Duodenal mucosa (tissue), 2 donors: ENCODE data around the gene RAP2B.
"Not testable (repeated sequence)": the region's sequence is repeated elsewhere in the genome, so short reads cannot be mapped to it uniquely, and the experiment has no call there.

Source experiments
- H3K27ac ChIP-seq: one replicate; pipeline ENCODE4 v1.7.0; 2013; ENCODE audit warnings: low read depth, low read length
- H3K27me3 ChIP-seq, 2 donors: one replicate each; pipeline ENCODE4 v1.7.0; 2013; ENCODE audit warnings: low read length in 2 of 2, control low read depth in 1 of 2; ENCODE audit not compliant: insufficient read depth in 2 of 2, control insufficient read depth in 1 of 2
- H3K36me3 ChIP-seq, 2 donors: one replicate each; pipeline ENCODE4 v1.7.0; 2013; ENCODE audit warnings: low read length in 2 of 2, control low read depth in 1 of 2; ENCODE audit not compliant: insufficient read depth in 2 of 2, control insufficient read depth in 1 of 2
- H3K4me1 ChIP-seq, 2 donors: one replicate each; pipeline ENCODE4 v1.7.0; 2013; ENCODE audit warnings: low read length in 2 of 2, control low read depth in 1 of 2; ENCODE audit not compliant: insufficient read depth in 2 of 2, control insufficient read depth in 1 of 2
- H3K4me3 ChIP-seq, 2 donors: one replicate each; pipeline ENCODE4 v1.7.0; 2013; ENCODE audit warnings: low read length in 2 of 2, low read depth in 1 of 2
- H3K9ac ChIP-seq, 2 donors: one replicate each; pipeline ENCODE4 v1.7.0; 2013; ENCODE audit warnings: low read length in 2 of 2, low read depth in 1 of 2
- H3K9me3 ChIP-seq, 2 donors: one replicate each; pipeline ENCODE4 v1.7.0; 2013; ENCODE audit warnings: low read length in 2 of 2, control low read depth in 1 of 2; ENCODE audit not compliant: control insufficient read depth in 1 of 2

Gene RAP2B

DNA sequence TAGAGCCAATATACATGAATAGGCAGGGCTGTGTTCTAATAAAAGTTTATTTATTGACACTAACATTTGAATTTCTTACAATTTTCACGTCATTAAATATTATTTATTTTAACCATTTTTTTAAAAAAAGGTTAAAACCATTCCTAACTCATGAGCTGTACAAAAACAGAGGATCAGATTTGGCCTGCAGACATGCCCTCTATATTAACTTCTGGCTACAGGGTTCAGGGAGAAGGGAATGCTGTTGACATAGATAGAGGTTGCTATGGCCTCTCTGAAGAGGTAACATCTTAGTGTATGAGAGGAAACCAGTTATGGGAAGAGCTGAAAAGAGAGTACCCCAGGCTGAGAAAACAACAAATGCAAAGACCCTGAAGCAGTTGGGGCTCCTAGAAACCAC, 19.1 kb upstream of the RAP2B start:
- no peaks in the 10 kb centered on the region for H3K9me3 ChIP-seq
- no peak overlapping the region for H3K9ac ChIP-seq
- H3K27ac ChIP-seq, result no peak overlapping the region
- H3K4me1 ChIP-seq, result peaks cover 0 to 17% of the 10 kb centered on the region in 2 donors
- H3K4me3 ChIP-seq, result no peak overlapping the region
- no peaks in the 10 kb centered on the region for H3K27me3 ChIP-seq
- H3K36me3 ChIP-seq, result no peaks in the 10 kb centered on the region

GRCh38 chr3:153144071-153144470, 18.0 kb upstream of the RAP2B start:
- Histone ChIP-seq H3K4me1 (peaks cover 0 to 8% of the 10 kb centered on the region in 2 donors), H3K9me3 (no peaks in the 10 kb centered on the region), H3K27ac (no peak overlapping the region), H3K9ac (no peak overlapping the region), H3K36me3 (no peaks in the 10 kb centered on the region), H3K4me3 (no peak overlapping the region), H3K27me3 (no peaks in the 10 kb centered on the region)

DNA sequence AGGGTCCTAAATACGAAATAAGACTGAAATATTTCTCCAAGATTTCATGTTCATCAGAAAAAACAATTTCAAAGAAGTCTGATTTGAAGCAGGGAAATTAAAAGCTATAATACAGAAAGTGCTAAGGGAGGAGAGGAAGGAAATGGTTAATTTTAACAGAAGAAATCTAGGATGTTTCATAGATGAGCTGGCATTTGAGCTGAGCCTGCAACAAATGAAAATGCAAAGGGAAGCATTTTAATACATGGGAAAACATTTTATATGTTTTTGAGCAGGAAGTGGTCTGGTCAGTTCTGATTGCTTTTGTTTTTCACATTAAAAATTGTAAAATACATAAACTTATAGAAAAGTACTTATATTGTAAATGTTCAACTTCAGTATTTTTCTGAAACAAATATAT, 17.2 kb upstream of the RAP2B start:
- H3K27me3 ChIP-seq, result no peaks in the 10 kb centered on the region
- no peak overlapping the region for H3K4me3 ChIP-seq
- H3K4me1 ChIP-seq, result peaks cover 0 to 5% of the 10 kb centered on the region in 2 donors
- no peak overlapping the region for H3K27ac ChIP-seq
- no peaks in the 10 kb centered on the region for H3K36me3 ChIP-seq
- no peak overlapping the region for H3K9ac ChIP-seq
- no peaks in the 10 kb centered on the region for H3K9me3 ChIP-seq

DNA sequence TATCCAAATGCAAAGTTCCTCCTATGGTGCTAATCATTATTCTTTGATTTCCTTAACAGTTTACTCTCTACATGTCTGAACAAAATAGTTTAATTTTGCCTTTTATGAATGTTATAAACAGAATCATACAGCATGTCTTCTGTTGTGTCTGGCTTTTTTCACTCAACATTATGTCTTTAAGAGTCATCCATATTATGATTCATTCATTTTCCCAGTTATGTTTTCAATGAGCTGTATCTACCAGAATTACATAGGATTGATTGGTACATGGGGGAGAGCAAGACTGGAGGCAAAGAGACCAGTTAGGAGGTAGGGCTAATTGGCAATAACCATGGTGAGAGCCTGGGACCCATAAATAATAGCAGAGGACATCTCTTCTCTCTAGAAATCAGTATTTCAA, 16.6 kb upstream of the RAP2B start:
- Histone ChIP-seq H3K36me3 (no peaks in the 10 kb centered on the region), H3K9ac (no peak overlapping the region), H3K4me3 (no peak overlapping the region), H3K9me3 (no peaks in the 10 kb centered on the region), H3K27me3 (no peaks in the 10 kb centered on the region), H3K27ac (no peak overlapping the region), H3K4me1 (peaks cover 0 to 5% of the 10 kb centered on the region in 2 donors)

DNA sequence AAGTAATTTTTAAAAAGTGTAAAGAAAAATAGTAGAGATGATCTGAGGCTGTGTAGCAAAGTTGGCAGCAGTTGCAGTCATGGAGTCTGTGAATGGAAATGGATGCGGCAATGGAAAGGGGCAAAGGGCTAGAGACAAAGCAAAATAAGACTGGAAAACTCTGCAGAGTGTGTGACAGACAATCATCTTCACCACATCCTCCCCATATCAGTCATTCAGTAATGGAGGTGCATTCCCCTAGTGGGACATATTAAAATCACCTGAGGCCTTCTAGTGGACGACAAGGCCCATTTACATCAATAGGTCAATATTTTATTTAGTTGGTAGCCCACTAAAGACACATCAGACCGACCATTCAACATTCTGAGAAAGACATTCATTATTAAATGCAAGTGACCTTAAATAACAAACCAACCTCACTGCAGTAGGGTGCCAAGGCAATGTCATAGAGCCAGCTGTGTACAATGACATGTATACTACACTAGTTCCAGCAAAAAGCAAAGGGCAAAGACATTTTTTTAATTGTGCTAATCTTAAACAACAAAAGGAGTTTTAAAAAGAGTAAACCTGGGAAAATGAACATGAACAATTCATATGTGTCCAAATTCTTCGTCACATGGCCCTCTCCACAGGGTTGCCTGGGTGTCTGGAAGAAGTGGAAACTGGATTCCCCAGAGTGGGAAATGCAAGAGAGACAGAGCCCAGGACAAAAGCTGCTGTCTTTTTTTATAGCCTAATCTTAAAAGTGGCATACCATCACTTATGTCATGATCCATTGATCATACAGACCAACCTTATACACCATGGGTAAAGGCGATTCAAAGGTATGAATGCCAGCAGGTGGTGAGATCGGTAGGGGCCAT, 15.6 kb upstream of the RAP2B start:
- no peaks in the 10 kb centered on the region for H3K4me1 ChIP-seq
- no peaks in the 10 kb centered on the region for H3K27me3 ChIP-seq
- H3K4me3 ChIP-seq, result no peak overlapping the region
- no peaks in the 10 kb centered on the region for H3K9me3 ChIP-seq
- no peaks in the 10 kb centered on the region for H3K36me3 ChIP-seq
- H3K9ac ChIP-seq, result no peak overlapping the region
- no peak overlapping the region for H3K27ac ChIP-seq

DNA sequence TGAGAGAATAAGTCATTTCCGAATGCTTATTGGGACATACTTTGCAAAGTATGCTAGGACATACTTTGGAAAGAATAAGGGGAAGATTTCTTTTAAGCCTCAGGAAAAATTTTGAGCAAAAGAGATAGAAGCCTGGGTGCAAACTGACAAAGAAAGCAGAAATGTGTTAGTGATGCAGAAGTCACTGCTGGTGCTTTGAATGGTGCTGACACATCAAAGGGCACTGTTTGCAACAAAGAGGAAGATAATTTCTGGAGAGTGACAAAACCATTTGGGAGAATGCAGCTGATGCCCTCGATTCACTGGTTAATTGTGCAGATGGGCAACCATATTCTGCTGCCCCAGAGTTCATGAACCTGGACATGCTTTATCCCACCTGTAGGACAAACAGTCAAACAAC, 11.0 kb upstream of the RAP2B start:
- H3K9me3 ChIP-seq, result no peaks in the 10 kb centered on the region
- no peaks in the 10 kb centered on the region for H3K4me1 ChIP-seq
- no peak overlapping the region for H3K9ac ChIP-seq
- H3K4me3 ChIP-seq, result no peak overlapping the region
- H3K27me3 ChIP-seq, result no peaks in the 10 kb centered on the region
- no peaks in the 10 kb centered on the region for H3K36me3 ChIP-seq
- no peak overlapping the region for H3K27ac ChIP-seq

- H3K9ac ChIP-seq, H3K4me3 ChIP-seq, H3K27me3 ChIP-seq, H3K36me3 ChIP-seq, H3K9me3 ChIP-seq, H3K27ac ChIP-seq: not testable (repeated sequence)
- H3K4me1 ChIP-seq, result peaks cover 16 to 23% of the 10 kb centered on the region in 2 donors
These were observed 6.2 kb upstream of the RAP2B start for GRCh38 chr3:153155786-153156185.

GRCh38 chr3:153158189-153158588, 3.8 kb upstream of the RAP2B start:
- no peaks in the 10 kb centered on the region for H3K9me3 ChIP-seq
- H3K27me3 ChIP-seq, result no peaks in the 10 kb centered on the region
- H3K4me3 ChIP-seq, result no peak overlapping the region
- H3K9ac ChIP-seq, result no peak overlapping the region
- H3K4me1 ChIP-seq, result peaks cover 16 to 23% of the 10 kb centered on the region in 2 donors
- H3K36me3 ChIP-seq, result no peaks in the 10 kb centered on the region
- H3K27ac ChIP-seq, result no peak overlapping the region

GRCh38 chr3:153158961-153159735, 2.9 kb upstream of the RAP2B start:
- peaks cover 21 to 28% of the 10 kb centered on the region in 2 donors for H3K4me1 ChIP-seq
- H3K4me3 ChIP-seq, result peak overlapping the region in 1 of 2 donors; percentile 96
- H3K9me3 ChIP-seq, result no peaks in the 10 kb centered on the region
- H3K9ac ChIP-seq, result no peak overlapping the region
- H3K27me3 ChIP-seq, result no peaks in the 10 kb centered on the region
- peak overlapping the region; percentile 26 for H3K27ac ChIP-seq
- H3K36me3 ChIP-seq, result no peaks in the 10 kb centered on the region

DNA sequence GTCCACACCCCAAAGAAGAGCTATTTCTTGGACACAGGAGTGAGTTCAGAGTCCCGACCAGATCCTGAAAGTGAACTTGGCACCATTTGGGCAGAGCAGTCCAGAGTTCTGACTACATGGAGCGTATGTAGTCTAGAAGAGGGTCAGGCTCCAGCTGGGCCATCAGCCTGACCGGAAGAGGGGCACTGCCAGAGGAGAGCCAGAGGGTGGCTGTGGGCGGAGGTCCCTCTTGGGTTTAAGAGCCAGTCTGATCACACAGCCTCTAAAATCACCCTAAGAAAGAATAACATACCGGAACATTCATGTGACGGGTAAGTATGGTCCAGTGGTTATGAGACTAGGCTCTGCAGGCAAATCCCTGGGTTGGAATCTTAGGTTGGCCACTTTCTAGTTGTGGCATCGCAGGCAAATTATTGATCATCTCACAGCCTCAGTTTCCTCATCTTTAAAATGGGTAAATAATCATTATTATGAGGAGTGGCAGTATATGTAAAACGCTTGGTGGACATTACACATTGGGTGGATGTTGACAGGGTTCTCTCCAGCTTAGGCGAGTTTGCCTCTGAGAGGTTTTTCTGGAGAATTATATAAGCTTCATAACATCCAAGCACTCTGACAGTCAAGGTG, 2.1 kb upstream of the RAP2B start:
- Histone ChIP-seq H3K27me3 (no peaks in the 10 kb centered on the region), H3K9ac (peak overlapping the region; percentile 89 to 92), H3K4me3 (peak overlapping the region; percentile 84 to 96), H3K4me1 (peaks cover 25 to 35% of the 10 kb centered on the region in 2 donors), H3K9me3 (no peaks in the 10 kb centered on the region), H3K36me3 (no peaks in the 10 kb centered on the region), H3K27ac (peak overlapping the region; percentile 91)
